A172 (cell line): ENCODE data around the gene PERM1. TPM values are rescaled to one million over a fixed set of nuclear protein-coding genes. Genes with fewer than 3 reads are reported as not detected.
"Not testable (repeated sequence)": the region's sequence is repeated elsewhere in the genome, so short reads cannot be mapped to it uniquely, and the experiment has no call there.

Experiments
- DNase-seq: peaks from one replicate; pipeline ENCODE4 v3.0.0-alpha.2; 2015; ENCODE audit warnings: low spot score
- total RNA-seq: library from RNA; depleted of rRNA; stranded (reverse); fragments of >200 nt; shearing (Covaris generic); gene quantifications from 2 replicates; pipeline ENCODE4 v1.2.3, GENCODE V29; 2014; rRNA removed

The PERM1 gene
- 0.29 TPM in 1 of 2 replicates, not detected in the other for total RNA-seq

GRCh38 chr1:981955-982558, at the start of gene PERM1:
TSS of gene PERM1 (minus strand) at chr1:982093. CDS start at chr1:981029, 1,064 bp downstream.
- DNase-seq = no peak

GRCh38 chr1:1030867-1031658, 49.2 kb upstream of the PERM1 start:
- DNase-seq = not testable (repeated sequence)

GRCh38 chr1:1027791-1028190, 45.9 kb upstream of the PERM1 start:
- no peak for DNase-seq

- DNase-seq = no peak
Measured at GRCh38 chr1:1026599-1027413, 44.9 kb upstream of the PERM1 start.

GRCh38 chr1:1025730-1026129, 43.8 kb upstream of the PERM1 start:
- no peak for DNase-seq

GRCh38 chr1:1024771-1025699, 43.1 kb upstream of the PERM1 start:
- DNase-seq = peak; percentile 70

GRCh38 chr1:1024149-1024770, 42.4 kb upstream of the PERM1 start:
- DNase-seq = no peak

- no peak for DNase-seq
Measured at GRCh38 chr1:1023700-1024099, 41.8 kb upstream of the PERM1 start.

- no peak for DNase-seq
Measured at GRCh38 chr1:1022302-1023009, 40.6 kb upstream of the PERM1 start.

GRCh38 chr1:1021920-1022259, 40.0 kb upstream of the PERM1 start:
- DNase-seq = peak; percentile 85

- DNase-seq = peak; percentile 80
Measured at GRCh38 chr1:1021010-1021919, 39.4 kb upstream of the PERM1 start.

GRCh38 chr1:1020415-1021009, 38.6 kb upstream of the PERM1 start:
- no peak for DNase-seq

- no peak for DNase-seq
Measured at GRCh38 chr1:1020000-1020404, 38.1 kb upstream of the PERM1 start, which contains the start of gene AGRN. TSS of gene AGRN (plus strand) at chr1:1020120. CDS start at chr1:1020173, 53 bp downstream.

- peak; percentile 40 for DNase-seq
Measured at GRCh38 chr1:1019122-1019999, 37.5 kb upstream of the PERM1 start.

- DNase-seq = not testable (repeated sequence)
Measured at GRCh38 chr1:1018321-1018685, 36.4 kb upstream of the PERM1 start.

GRCh38 chr1:1017397-1018320, 35.8 kb upstream of the PERM1 start:
- not testable (repeated sequence) for DNase-seq
